Liver (tissue), 9 donors: Measurements from ENCODE around the gene GRIA1. TPM values are rescaled to one million over a fixed set of nuclear protein-coding genes. Genes with fewer than 3 reads are reported as not detected.

Experiments used
- DNase-seq: peaks from one replicate; pipeline ENCODE4 v3.0.0-alpha.2; 2017; ENCODE audit warnings: low spot score
- H3K27ac ChIP-seq, 2 donors: one replicate each; pipeline ENCODE4 v1.7.0; 2013; ENCODE audit warnings: inconsistent platforms in 2 of 2, low read length in 2 of 2, control low read depth in 1 of 2, low read depth in 1 of 2, mild to moderate bottlenecking in 1 of 2
- H3K27me3 ChIP-seq, 4 donors: one replicate each; pipeline versions ENCODE4 v1.6.1 to v1.7.0; 2013; ENCODE audit warnings: low read length in 3 of 4, inconsistent platforms in 1 of 4, mild to moderate bottlenecking in 1 of 4, moderate library complexity in 1 of 4; ENCODE audit not compliant: control insufficient read depth in 4 of 4, insufficient read depth in 4 of 4
- H3K36me3 ChIP-seq, 4 donors: one replicate each; pipeline versions ENCODE4 v1.6.1 to v1.7.0; 2013; ENCODE audit warnings: low read length in 3 of 4, mild to moderate bottlenecking in 3 of 4, low read depth in 1 of 4, moderate library complexity in 1 of 4; ENCODE audit not compliant: control insufficient read depth in 4 of 4, insufficient read depth in 3 of 4
- H3K4me1 ChIP-seq, 4 donors: one replicate each; pipeline versions ENCODE4 v1.6.1 to v1.7.0; 2013; ENCODE audit warnings: low read length in 3 of 4, mild to moderate bottlenecking in 3 of 4, moderate library complexity in 1 of 4; ENCODE audit not compliant: control insufficient read depth in 4 of 4, insufficient read depth in 4 of 4
- H3K4me3 ChIP-seq, 3 donors: one replicate each; pipeline versions ENCODE4 v1.6.1 to v1.7.0; 2013; ENCODE audit warnings: low read length in 3 of 3, control low read depth in 1 of 3, low read depth in 1 of 3, mild to moderate bottlenecking in 1 of 3
- H3K9ac ChIP-seq, 2 donors: one replicate each; pipeline ENCODE4 v1.7.0; 2013; ENCODE audit warnings: low read length in 2 of 2, mild to moderate bottlenecking in 2 of 2, moderate library complexity in 2 of 2, control low read depth in 1 of 2, low read depth in 1 of 2
- H3K9me3 ChIP-seq, 4 donors: one replicate each; pipeline versions ENCODE4 v1.6.1 to v1.7.0; 2013; ENCODE audit warnings: low read length in 3 of 4; ENCODE audit not compliant: control insufficient read depth in 4 of 4
- ATF3 ChIP-seq: IDR thresholded peaks from 2 replicates; pipeline ENCODE4 v1.6.1; 2016; ENCODE audit warnings: antibody characterized with exemption
- EGR1 ChIP-seq, 2 donors: IDR thresholded peaks; 2 replicates each; pipeline ENCODE4 v1.6.1; 2016 to 2018; ENCODE audit warnings: antibody characterized with exemption in 2 of 2, low read depth in 2 of 2
- FOXA1 ChIP-seq: IDR thresholded peaks from 2 replicates; pipeline ENCODE4 v1.6.1; 2016; ENCODE audit warnings: antibody characterized with exemption
- FOXA2 ChIP-seq: IDR thresholded peaks from 2 replicates; pipeline ENCODE4 v1.6.1; 2016; ENCODE audit warnings: antibody characterized with exemption
- GABPA ChIP-seq, 2 donors: IDR thresholded peaks in 1 of 2; conservative IDR thresholded peaks in 1 of 2; 2 replicates each; pipeline ENCODE4 v1.6.1; 2016; ENCODE audit warnings: antibody characterized with exemption in 2 of 2, mild to moderate bottlenecking in 1 of 2, moderate library complexity in 1 of 2
- HNF4A ChIP-seq, 2 donors: conservative IDR thresholded peaks; 2 replicates each; pipeline ENCODE4 v1.6.1; 2016; ENCODE audit warnings: antibody characterized with exemption in 2 of 2, mild to moderate bottlenecking in 2 of 2
- HNF4G ChIP-seq: IDR thresholded peaks from 2 replicates; pipeline ENCODE4 v1.6.1; 2016; ENCODE audit warnings: antibody characterized with exemption
- NR2F2 ChIP-seq: IDR thresholded peaks from 2 replicates; pipeline ENCODE4 v1.6.1; 2016; ENCODE audit warnings: antibody characterized with exemption
- RAD21 ChIP-seq, 2 donors: IDR thresholded peaks; 2 replicates each; pipeline ENCODE4 v1.6.1; 2016; ENCODE audit warnings: antibody characterized with exemption in 2 of 2, mild to moderate bottlenecking in 2 of 2
- REST ChIP-seq: IDR thresholded peaks from 2 replicates; pipeline ENCODE4 v1.6.1; 2016; ENCODE audit warnings: antibody characterized with exemption, mild to moderate bottlenecking
- RXRA ChIP-seq, 2 donors: IDR thresholded peaks; 2 replicates each; pipeline ENCODE4 v1.6.1; 2017 to 2018; ENCODE audit warnings: antibody characterized with exemption in 2 of 2, mild to moderate bottlenecking in 1 of 2
- SP1 ChIP-seq: IDR thresholded peaks from 2 replicates; pipeline ENCODE4 v1.6.1; 2018; ENCODE audit warnings: antibody characterized with exemption, mild to moderate bottlenecking
- TAF1 ChIP-seq: conservative IDR thresholded peaks from 2 replicates; pipeline ENCODE4 v1.6.1; 2016; ENCODE audit warnings: antibody characterized with exemption, mild to moderate bottlenecking
- YY1 ChIP-seq: IDR thresholded peaks from 2 replicates; pipeline ENCODE4 v1.6.1; 2016; ENCODE audit warnings: antibody characterized with exemption, mild to moderate bottlenecking
- ZBTB33 ChIP-seq: IDR thresholded peaks from 2 replicates; pipeline ENCODE4 v1.6.1; 2016; ENCODE audit warnings: antibody characterized with exemption
- WGBS: extraction: QIAGEN DNeasy Blood & Tissue Kit; methylation state at CpG from one replicate; pipeline ENCODE4 v1.1.7; 2013; 5-methylcytosine and 5-hydroxymethylcytosine counted together
- polyA plus RNA-seq, 2 donors: library from polyadenylated mRNA; stranded (reverse) in 1 of 2; unstranded in 1 of 2; fragments of 200-250 nt in 1 of 2; fragments of >200 nt in 1 of 2; fragmentation: Nextera tagmentation in 1 of 2; extraction: Ambion mirVana in 1 of 2; gene quantifications; one replicate each; pipeline versions ENCODE4 v1.2.1 to v1.2.3, GENCODE V29; 2013 to 2015
- total RNA-seq, 2 donors: library from RNA; depleted of rRNA; stranded (reverse); fragments of >200 nt; gene quantifications; one replicate each; pipeline ENCODE4 v1.2.3, GENCODE V29; 2014
- TF ChIP-seq, protein P1 (sequence below): fragments of 150-350 bp; IDR thresholded peaks from 2 replicates; pipeline ENCODE4 v1.5.1; 2017; ENCODE audit warnings: improper control_type of control experiment, low read depth, low read length; ENCODE audit not compliant: missing input control
- TF ChIP-seq, protein P2 (sequence below): IDR thresholded peaks from 2 replicates; pipeline ENCODE4 v1.6.1; 2016; ENCODE audit warnings: antibody characterized with exemption
- donor health status: healthy.
- donor health status: healthy.
- donor health status: healthy.
- donor health status: healthy.
- donor health status: healthy.

GRIA1 gene
- total and polyA plus RNA-seq, 4 donors, result 0.08 TPM; not detected in 3

- DNase-seq, result no peak
- H3K27me3 ChIP-seq, result peaks cover 0 to 4% (median 0%) of the 10 kb centered on the region in 4 donors
- no peaks in the 10 kb centered on the region for H3K4me1 ChIP-seq
- TF ChIP-seq REST, result no peak
- TF ChIP-seq, protein P1, sequence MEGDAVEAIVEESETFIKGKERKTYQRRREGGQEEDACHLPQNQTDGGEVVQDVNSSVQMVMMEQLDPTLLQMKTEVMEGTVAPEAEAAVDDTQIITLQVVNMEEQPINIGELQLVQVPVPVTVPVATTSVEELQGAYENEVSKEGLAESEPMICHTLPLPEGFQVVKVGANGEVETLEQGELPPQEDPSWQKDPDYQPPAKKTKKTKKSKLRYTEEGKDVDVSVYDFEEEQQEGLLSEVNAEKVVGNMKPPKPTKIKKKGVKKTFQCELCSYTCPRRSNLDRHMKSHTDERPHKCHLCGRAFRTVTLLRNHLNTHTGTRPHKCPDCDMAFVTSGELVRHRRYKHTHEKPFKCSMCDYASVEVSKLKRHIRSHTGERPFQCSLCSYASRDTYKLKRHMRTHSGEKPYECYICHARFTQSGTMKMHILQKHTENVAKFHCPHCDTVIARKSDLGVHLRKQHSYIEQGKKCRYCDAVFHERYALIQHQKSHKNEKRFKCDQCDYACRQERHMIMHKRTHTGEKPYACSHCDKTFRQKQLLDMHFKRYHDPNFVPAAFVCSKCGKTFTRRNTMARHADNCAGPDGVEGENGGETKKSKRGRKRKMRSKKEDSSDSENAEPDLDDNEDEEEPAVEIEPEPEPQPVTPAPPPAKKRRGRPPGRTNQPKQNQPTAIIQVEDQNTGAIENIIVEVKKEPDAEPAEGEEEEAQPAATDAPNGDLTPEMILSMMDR, result no peak
- no peak for TF ChIP-seq ZBTB33
- no peak for TF ChIP-seq EGR1 (IDR thresholded peaks at IDR 0.05; ENCODE audit: low read depth in 2 of 2)
- TF ChIP-seq SP1, result no peak
- no peak for TF ChIP-seq RXRA (IDR thresholded peaks at IDR 0.05)
- TF ChIP-seq HNF4G, result no peak
- no peak for TF ChIP-seq RAD21 (IDR thresholded peaks at IDR 0.05)
- no peak overlapping the region for H3K9ac ChIP-seq
- H3K4me3 ChIP-seq, result no peak overlapping the region
- no peaks in the 10 kb centered on the region for H3K36me3 ChIP-seq
- no peak overlapping the region for H3K27ac ChIP-seq
- 76% methylated on average over 2 of the region's 2 CpGs for whole genome bisulfite sequencing
- H3K9me3 ChIP-seq, result no peaks in the 10 kb centered on the region
Observed at GRCh38 chr5:153500178-153500577, 9.7 kb downstream of the GRIA1 start.

DNA sequence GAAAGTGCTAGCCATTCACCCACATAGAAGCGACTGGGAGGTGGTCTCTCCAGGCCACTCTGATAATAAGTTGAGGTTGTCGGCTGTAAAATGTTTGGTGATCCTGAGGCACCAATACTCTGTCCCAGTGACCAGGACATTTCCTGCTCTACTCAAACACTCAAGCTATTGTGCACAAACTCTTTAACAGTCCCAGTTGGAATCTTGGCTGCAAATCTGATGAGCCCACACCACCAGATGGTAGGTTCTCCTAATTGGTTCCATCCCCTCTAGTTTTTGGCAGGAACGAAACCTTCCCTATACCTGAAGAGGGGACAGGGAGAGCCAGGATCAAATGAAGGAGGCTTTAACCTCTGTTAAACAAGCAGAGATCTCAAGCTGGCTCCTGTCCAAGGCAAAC lies 14.3 kb downstream of the GRIA1 start:
- no peaks in the 10 kb centered on the region for H3K36me3 ChIP-seq
- 83% methylated on average over 3 of the region's 3 CpGs for WGBS
- H3K27me3 ChIP-seq, result peaks cover 0 to 4% (median 0%) of the 10 kb centered on the region in 4 donors
- peaks cover 0 to 6% (median 0%) of the 10 kb centered on the region in 4 donors for H3K9me3 ChIP-seq
- no peak overlapping the region for H3K27ac ChIP-seq
- H3K9ac ChIP-seq, result no peak overlapping the region
- TF ChIP-seq RAD21 (IDR thresholded peaks at IDR 0.05), result no peak
- no peak for TF ChIP-seq NR2F2
- TF ChIP-seq REST, result no peak
- no peak for TF ChIP-seq GABPA (IDR thresholded peaks at IDR 0.05 in 1 of 2, conservative IDR thresholded peaks at IDR 0.05 in 1 of 2)
- no peak for TF ChIP-seq FOXA1
- no peak for TF ChIP-seq HNF4A (conservative IDR thresholded peaks at IDR 0.05)
- TF ChIP-seq TAF1, result no peak
- no peak for TF ChIP-seq SP1
- no peak for TF ChIP-seq YY1
- TF ChIP-seq ZBTB33, result no peak
- TF ChIP-seq ATF3, result no peak
- no peak for TF ChIP-seq FOXA2
- TF ChIP-seq, protein P2, sequence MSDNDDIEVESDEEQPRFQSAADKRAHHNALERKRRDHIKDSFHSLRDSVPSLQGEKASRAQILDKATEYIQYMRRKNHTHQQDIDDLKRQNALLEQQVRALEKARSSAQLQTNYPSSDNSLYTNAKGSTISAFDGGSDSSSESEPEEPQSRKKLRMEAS, result no peak
- no peaks in the 10 kb centered on the region for H3K4me1 ChIP-seq
- H3K4me3 ChIP-seq, result no peak overlapping the region
- DNase-seq, result no peak
